ENCODE results near the gene RIN3.

The RIN3 gene

DNA sequence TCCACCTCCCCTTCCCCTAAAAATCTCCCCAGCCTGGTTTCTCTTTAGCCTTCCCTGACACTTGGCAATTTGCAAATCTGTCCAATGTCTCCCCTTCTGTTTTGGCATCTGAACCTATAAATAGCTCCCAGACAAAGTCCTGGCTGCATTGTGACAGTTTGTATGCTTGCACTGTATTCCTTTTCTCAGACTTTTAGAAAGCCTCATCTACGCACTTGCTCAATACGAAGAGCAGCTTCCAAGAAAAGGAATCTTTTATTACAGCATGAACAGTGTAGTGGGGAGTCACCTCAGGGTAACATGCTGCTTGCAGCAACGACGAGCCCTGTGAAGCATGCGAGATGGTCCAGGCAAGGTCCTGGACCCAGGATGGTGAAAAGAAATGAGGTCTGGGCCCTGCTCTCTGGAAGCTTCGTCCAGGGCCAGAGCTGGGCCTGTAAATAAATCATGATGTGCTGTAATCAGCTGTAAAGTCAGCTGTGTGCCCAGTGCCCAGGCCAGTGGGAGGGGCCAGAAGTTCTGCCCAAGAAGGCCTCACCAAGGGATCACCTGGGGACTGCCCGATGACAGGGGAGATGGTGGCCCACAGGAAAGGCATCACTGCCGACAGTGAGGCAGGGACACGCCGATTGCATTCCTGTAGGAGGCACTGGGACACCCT is 88.3 kb downstream of the RIN3 start:
- no peak for DNase-seq

- no peak for DNase-seq
Measured at GRCh38 chr14:92603309-92604242, 90.0 kb downstream of the RIN3 start.

DNA sequence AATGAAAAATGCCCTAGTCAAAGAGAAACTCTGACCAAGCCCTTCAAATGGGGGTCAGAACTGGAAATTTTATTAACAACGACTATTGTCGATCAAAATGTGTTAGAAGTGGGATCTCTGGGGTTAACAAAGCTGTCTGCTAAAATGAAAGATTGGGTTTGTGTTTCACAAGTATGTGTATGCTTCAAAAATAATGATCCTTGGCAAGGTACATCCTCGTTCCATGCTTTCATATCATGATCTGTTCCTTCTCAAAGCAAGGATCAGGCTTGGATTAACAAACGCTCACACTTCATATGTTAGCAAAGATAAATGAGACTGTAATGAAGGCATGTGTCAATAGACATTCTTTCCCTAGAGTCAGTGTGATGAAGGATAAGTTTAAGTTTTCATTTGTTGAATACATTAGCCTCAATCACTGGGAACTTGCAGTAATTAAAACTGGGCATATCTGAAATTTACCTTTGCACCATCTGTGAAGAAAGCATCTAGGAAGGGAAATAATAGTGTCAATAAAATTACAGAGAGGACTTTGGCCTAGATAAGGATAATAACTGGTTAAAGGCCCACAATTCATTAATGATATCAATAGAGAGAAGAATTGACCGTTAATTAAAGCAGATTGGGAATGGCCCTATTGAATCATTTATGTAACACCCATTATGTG is 91.8 kb downstream of the RIN3 start:
- DNase-seq = no peak

DNA sequence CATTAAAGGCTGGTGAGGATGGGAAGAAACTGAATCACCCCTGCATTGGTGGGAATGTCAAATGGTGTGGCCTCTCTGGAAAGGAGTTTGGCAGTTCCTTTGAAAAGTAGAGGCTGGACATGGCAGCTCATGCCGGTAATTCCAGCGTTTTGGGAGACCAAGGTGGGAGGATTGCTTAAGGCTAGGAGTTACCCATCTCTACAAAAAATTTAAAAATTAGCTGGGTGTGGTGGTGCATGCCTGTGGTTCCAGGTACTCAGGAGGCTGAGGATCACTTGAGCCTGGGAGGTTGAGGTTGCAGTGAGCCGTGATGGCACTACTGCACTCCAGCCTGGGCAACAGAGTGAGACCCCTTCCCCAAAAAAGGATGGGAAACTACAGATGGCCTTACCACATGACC is 93.7 kb downstream of the RIN3 start:
- no peak for DNase-seq

DNA sequence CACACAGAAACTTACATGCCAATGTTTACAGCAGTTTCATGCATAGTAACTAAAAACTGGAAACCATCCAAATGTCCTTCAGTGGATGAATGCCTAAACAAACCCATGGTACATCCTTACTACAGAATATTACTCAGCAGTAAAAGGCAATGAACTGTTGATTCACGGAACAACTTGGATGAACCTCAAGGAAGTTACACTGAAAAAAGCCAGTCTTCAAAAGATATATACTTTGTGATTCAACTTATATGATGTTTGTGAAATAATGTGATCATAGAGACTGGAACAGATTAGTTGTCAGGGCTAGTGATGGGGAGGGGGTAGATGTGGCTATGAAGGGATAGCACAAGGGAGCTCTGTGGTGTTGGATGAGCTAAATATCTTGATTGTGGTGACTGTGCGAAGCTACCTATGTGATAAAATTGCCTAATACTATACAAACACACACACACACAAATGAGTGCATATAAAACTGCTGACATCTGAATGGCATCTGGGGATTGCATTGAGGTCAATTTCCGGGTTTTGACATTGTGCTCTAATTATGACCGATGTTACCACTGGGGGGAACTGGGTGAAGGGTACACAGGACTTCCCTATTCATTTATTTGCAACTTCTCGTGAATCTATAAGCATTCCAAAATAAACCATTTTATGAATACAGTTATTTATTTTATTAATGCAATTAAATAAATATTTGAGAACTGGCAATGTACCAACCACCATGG is 94.3 kb downstream of the RIN3 start:
- DNase-seq = peak; percentile 41

GRCh38 chr14:92609955-92610354 is 96.4 kb downstream of the RIN3 start:
- no peak for DNase-seq

DNA sequence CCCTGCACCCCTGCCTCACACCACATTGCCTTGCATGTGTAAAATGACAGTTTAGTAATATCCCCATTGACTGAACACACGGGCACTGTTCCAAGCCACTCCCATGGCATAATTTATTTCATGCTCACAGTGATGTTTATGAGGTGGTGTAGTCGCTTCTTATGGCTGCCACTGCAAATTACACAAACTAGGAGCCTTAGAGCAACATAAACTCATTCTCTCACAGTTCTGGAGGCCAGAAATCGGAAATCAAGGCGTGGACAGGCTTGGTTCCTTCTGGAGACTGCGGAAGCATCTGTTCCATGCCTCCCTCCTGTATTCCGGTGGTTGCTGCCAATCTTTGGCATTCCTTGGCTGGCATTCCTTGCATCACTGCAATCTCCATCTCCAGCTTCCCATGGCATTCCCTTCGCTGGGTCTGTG is 97.3 kb downstream of the RIN3 start:
- no peak for DNase-seq

- no peak for DNase-seq
Measured at GRCh38 chr14:92613008-92613658, 99.6 kb downstream of the RIN3 start.

DNA sequence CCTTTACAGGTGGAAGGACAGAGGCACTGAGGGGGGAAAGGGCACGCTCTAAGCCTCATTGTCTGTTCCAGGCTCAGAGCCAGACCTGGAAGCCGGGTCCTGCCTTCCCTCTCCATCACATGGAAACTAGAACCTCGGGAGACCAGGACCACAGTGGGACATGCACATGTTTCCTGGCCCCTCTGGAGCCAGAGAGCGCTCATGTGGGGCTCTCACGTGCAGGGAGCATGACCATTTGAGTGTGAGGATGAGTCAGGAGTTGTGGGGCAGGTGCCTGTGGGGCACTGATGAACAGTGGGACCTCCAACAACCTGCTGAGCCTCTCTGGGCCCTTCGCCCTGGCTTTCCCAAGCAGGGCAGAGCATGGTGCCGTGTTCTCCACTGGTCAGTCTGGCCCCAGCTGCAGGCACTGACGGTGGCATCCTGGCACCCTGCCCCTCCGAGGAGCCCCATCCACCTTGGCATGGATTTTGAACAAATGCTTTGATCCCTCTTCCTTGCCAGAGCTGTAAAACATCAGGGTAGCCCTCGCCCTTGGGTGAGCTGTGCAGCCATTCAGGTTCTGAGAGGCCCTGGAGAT is 100.2 kb downstream of the RIN3 start:
- no peak for DNase-seq

DNA sequence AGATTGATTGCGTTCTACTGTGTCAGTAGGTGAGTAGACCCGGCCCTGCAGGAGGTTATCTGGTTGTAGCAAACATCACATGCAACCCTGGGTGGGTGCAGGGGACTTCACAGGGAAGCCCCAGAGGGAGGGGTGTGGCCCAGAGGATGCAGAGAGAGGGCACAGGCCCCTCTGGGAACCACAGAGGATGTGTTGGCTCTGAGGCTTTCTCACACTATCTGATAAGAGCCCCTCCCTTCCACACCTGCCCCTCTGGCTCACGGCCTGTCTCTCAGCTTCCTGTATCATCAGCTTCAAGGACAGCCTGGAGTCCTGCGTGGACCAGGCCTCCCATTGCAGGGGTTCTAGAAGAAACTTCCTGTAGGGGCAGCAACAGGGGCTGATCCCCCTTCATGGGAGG is 101.9 kb downstream of the RIN3 start:
- DNase-seq = no peak

DNA sequence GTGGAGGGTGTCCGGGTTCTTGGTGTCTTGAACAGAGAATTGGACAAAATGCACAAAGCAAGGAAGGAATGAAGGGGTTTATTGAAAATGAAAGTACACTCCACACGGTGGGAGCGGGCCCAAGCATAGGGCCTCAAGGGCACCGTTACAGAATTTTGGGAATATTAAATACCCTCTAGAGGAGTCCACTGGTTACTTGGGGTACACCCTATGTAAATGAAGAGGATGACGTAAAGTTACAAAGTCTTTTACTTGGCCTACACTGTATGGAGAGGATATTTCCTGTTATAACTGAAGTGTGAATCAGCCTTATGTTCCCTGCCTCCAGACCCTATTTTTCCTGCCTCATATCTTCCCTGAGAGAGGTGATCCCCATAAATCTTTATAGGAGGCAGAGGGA is 102.6 kb downstream of the RIN3 start:
- DNase-seq = no peak

DNA sequence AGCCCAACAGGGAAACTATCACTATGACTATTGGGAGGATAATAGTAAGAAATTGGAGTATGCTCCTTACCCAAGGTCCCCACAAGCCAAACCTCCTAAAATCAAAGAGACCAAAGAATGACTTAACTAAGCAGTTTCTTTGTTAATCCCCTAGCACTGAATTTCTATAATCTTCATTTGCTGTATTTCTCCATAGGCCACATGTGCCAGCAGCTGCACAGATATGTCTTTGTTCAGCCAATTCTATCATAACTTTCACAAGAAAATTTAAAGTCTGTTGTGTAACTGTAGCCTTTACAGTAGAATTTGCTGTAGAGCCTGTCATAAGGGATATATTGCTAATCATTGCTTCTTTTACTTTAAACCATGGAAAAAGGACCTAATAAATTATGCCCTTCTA is 104.0 kb downstream of the RIN3 start:
- no peak for DNase-seq

DNA sequence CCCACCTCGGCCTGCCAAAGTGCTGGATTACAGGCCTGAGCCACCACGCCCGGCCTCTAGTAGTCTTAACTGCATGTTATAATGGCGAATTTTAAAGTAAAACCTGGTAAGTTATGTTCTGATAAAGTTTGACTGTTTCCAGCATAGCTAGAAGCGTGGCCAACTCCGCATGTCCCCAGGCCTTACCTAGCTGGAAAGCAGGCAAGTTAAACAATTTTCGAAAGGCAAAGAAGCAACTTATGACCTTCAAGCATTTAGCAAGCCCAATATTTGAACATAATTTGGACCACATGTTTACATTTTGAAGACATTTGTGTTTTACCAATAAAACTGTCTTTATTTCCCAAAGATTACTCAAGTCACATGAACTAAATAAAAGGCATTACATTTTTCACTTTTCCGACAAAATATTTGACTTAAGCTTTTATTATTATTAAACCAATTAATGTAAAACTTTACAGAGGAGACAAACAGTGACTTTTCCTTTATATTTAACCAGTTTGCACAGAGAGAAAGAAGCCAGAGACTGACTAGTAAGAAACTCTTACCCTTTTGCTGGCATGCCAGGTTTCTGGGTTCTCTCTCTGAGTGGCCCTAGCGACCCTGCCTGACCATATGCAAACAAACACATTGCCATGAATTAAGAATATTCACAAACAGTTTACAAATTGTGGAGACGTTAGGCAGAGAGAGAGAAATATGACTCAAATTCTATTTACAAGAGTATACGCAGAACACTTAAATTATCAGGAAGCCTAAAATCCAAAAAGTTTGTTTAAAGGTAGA is 106.3 kb downstream of the RIN3 start:
- DNase-seq = no peak

DNA sequence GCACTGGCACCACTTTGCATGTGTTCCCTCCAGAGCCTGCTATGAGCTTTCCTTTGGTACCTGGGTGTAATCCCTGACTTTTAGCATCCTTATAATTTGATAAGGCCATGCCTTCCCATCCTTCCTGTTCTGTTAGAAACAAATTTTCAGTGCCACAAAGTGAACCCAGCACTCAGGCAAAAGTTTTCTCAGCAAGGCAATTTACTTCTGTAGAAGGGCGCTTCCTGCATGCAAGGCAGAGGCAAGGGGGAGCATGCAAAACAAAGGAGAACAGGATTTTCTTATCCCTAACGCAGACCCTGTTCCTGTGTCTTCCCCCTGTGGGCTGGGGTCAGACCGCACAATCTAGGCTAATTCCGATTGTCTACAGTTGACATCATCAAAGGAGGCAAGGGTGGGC is 108.7 kb downstream of the RIN3 start:
- no peak for DNase-seq

GRCh38 chr14:92624764-92625163 is 111.2 kb downstream of the RIN3 start:
- no peak for DNase-seq

GRCh38 chr14:92625213-92625612 is 111.6 kb downstream of the RIN3 start:
- peak; percentile 80 for DNase-seq

DNA sequence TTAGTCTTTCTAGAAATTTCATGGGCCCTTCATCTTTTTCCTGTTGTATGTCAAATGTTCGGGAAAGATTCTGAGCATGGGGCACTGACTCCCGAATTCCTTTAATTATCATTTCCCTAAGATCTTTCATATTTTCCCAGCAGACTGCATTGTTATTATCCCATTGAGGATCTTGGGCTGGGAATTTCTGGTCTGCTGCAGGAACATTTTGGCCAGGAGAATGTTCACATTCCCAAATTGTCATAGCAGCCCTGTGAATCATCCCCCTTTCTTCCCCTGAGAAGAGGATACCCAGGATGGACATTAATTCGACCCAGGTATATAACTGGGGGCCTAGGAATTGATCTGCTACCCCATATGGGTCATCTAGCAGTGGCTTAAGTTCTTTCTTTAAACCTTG is 112.5 kb downstream of the RIN3 start:
- no peak for DNase-seq

DNA sequence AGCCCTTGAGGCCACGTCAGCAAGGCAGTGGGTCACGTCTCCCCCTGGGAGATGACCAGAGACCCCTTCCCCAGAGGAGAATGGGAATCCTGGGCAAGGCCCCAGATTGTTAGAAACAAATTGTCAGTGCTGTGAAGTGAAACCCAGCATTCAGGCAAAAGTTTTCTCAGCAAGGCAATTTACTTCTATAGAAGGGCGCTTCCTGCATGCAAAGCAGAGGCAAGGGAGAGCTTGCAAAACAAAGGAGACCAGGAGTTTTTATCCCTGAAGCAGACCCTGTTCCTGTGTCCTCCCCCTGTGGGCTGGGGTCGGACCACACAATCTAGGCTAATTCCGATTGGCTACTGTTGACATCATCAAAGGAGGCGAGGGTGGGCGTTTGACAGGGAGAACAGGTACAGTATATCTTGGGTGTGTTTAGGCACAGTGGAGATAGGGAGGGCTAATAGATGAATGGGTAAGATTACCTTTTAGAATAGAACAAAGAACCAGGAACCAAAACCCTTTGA is 114.2 kb downstream of the RIN3 start:
- DNase-seq = no peak

GRCh38 chr14:92628636-92629035 is 115.1 kb downstream of the RIN3 start:
- no peak for DNase-seq

GRCh38 chr14:92630367-92630766 is 116.8 kb downstream of the RIN3 start:
- DNase-seq = no peak

DNA sequence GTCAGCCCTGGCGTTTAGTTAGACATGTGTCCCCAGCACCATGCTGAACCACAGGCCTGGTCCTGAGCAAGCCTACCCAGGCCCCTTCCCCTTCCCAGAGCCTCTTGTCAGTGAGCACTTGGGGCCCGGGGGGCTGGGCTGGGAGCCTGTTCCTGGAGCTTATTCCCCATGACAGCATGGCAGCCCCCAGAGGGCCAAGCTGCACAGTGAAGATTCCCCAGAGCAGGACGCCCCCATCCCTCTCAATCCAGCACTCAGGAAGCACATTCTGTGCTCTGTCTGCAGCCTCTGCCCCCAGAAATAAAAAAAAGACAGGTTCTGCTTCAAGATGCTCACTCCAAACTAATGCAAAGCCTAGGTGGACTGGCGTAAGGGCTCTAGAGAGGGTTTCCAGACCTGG is 117.5 kb downstream of the RIN3 start:
- DNase-seq = no peak

All from amniotic stem cell (primary cell).